NCI-H526 treated with DMSO at 0.1 percent for 48 hours (cell line): ENCODE measurements around the gene PCGF5.
"Not testable (repeated sequence)": the region's sequence is repeated elsewhere in the genome, so short reads cannot be mapped to it uniquely, and the experiment has no call there.

Experiments
- DNase-seq: peaks from one replicate; lab custom pipeline; 2025; lab: John Stamatoyannopoulos, UW

Gene PCGF5

DNA sequence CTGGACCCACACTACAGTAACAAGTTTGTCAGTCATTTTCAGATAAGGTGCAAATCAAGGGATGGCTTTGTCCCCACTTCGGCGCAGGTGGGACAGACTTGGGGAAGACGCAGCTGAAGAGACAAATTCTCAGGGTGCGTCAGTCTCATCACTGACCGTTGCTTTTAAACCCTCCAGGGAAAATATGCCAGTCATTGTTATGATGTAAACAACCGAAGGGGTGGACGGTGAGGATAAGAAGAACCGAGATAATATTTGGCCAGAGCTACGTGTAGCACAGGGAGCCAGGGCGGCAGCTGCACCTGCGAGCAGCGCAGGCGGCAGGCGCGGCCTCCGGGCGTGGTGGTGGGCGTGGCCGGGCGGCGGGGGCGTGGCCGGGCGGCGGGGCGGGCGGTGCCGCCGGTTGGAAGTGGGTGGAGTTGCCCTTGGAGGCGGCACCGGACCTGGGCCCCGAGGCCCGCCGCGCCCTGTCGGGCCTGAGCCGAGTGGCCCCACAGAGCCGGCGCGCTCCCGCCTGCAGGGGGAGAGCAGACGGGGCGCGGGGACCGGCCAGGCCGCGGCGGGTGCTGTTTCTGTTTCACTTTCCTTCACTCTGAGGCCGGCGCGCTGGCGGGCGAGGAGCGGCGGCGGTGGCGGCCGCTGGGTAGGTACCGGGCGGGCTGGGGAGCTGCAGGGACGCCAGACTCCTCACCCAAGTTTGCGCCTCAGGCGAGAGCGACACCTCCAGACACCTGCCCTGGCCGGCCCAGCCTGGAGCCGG lies at the start of gene PCGF5:
Gene PCGF5 (plus strand): TSS at position 470 of the 760 bp plus-strand sequence. CDS start 2,209 bp downstream, outside the sequence.
- DNase-seq, result peak; percentile 45

DNA sequence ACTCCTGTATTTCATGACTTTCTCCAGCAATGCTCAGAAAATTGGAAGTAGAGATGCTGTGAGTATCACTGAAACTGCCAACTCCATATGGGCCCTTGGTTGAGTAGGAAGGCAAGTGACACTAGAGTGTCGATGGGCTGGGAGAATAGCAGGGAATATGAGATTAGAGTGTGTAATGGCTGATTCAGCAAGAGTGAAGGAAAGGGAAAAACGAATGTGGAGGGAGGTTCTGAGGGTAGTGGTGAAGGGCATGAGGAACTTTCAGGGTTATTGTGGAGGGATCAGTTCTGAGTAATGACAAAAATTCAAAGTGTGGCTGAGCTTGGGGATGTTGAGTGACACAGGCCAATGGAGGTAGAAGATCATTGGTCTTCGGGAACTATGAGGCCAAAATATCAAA lies 49.0 kb upstream of the PCGF5 start:
- no peak for DNase-seq

DNA sequence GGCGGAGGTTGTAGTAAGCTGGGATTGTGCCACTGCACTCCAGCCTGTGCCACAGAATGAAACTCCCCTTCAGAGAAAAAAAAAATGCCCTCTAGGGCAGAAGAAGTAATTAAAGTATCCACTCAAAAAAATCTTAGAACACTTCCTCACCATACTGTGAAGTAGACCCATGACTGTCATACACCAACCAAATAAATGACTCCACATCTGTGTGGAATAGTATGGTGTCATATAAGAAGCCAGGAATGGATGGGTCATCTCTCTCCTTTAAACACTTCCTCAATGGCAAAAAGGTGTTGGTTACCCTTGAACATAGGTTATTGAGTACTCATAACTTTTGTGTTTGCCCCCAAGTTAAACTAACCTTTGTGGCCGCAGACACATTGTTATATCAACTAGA lies 48.1 kb upstream of the PCGF5 start:
- DNase-seq, result no peak

DNA sequence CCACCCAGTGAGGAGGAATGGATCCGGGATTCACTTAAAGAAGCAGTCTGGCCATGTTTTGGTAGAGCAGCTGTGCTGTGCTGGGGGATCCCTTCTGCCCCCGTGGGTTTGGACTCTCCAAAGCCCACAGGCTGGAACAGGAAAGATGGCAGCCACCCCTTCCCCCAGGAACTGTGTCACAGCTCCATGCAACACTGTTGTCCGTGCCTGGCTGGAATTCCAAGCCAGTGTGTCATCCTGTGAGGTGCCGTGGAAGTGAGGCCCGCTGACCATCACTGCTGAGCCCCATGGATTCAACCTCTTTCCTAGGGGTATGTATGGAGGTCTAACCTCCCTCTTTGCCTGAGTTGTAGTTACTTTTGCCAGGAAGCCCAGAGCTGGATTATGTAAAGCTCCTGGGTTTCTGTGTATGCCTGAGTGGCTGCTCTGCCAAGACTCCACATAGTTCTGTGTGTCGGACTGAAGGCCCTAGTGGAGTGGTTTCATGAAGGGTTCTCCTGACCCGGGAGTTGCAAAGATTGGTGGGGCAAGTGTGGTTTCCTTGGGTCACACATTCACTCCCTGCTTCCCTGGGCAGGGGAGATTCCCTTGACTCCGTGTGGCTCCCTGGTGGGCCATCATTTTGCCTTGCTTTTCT lies 35.1 kb upstream of the PCGF5 start:
- no peak for DNase-seq

DNA sequence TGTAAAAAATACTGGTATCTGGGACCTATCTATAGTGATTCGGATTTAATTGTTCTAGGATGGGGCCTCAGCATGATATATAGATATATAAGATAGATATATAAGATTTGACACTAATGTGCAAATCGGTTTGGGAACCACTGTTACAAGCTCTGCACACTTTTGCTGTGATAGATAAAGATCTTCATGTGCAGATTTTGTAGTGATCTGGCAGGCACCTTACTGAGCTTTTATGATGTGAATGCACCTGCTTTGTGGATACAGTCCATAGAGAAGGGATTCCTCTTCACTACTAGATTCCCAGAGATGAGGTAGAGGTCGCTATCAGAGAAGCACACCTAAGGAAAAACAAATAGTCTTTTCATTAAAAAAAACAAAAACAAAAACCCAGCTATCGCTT lies 33.3 kb upstream of the PCGF5 start:
- no peak for DNase-seq

DNA sequence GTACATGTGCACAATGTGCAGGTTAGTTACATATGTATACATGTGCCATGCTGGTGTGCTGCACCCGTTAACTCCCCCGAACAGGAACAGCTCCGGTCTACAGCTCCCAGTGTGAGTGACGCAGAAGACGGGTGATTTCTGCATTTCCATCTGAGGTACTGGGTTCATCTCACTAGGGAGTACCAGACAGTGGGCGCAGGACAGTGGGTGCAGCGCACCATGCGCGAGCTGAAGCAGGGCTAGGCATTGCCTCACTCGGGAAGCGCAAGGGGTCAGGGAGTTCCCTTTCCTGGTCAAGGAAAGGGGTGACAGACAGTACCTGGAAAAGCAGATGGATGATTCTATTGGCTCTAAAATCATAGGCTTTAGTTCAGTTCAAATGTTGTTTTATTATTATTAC lies 32.5 kb upstream of the PCGF5 start:
- not testable (repeated sequence) for DNase-seq

DNA sequence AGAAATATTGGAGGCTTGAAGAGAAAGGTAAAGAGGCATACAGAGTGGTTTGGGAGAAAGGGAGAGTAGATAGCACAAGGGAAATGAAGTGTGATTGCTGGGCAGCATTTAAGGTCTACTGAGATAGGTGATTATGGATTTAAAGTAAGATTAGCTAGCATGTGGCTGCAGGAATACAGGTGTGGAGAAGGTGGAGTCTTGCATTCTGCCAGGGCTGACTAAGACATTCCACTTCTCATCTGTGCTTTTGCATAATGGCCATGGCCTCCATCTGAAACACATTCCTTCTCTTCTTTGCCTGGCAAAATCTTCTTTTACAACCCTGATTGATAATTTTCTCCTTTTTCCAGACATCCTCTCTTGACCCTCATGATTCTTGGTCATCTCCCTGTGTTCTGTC lies 31.6 kb upstream of the PCGF5 start:
- no peak for DNase-seq

DNA sequence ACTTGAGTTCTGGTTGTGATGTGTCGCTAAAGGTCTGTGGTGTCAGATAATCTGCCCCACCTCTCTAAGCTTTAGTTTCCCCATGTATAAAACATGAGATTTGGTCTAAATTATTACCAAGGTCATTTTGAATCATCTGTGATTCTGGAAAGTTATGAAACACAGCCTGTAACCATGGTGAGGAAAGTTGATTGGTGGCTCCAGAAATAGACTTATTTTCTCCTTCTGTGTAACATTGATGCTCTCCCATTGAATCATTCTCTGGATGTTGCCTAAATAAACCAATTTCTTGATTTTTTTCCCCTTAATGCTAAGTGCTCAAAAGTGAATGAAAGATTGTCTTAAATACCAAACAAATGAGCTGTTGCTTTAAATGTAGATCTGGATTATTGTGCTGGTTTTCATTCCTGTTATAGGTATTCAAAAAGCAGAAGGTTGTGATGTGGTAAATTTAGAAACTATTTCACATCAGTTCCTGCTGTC lies 30.0 kb upstream of the PCGF5 start:
- no peak for DNase-seq

DNA sequence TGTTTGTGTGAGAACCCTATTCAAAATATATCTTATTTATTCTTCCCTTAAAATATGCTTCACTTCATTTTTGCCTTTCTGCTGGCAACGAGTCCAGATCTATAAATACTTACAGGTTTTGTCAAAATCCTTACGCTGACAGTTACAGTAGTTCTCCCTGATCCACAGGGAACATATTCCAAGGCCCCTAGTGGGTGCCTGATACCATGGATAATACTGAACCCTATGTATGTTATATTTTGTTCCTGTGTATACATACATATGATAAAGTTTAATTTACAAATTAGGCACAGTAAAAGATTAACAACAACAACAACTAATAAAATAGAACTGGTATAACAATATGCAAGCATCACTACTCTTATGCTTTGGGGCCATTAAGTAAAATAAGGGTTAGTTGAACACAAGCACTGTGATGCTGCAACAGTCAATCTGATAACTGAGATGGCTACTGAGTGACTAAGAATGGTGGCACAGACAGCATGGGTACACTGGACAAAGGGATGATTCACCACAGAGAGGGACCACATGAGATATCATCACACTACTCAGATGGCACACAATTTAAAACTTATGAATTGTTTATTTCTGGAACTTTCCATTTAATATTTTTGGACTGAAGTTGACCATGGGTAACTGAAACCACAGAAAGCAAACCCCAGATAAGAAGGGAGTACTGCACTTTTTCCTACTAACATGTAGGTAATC lies 29.4 kb upstream of the PCGF5 start:
- DNase-seq, result no peak

DNA sequence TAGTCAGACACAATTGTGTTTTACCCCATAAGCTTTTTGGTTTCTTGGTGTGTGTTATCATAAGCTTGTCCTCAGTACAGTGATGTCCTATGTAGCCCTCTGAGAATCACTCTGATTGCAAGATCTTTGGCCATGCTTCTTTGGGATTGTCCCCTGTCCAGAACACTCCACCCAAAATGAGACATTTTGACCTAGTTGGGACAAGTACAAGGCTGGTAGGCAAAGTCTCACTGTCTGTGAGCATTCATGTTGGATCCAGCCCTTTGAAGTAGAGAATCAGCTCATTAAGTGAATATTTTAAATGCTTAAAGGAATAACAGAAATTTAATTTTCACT lies 28.9 kb upstream of the PCGF5 start:
- DNase-seq, result no peak

DNA sequence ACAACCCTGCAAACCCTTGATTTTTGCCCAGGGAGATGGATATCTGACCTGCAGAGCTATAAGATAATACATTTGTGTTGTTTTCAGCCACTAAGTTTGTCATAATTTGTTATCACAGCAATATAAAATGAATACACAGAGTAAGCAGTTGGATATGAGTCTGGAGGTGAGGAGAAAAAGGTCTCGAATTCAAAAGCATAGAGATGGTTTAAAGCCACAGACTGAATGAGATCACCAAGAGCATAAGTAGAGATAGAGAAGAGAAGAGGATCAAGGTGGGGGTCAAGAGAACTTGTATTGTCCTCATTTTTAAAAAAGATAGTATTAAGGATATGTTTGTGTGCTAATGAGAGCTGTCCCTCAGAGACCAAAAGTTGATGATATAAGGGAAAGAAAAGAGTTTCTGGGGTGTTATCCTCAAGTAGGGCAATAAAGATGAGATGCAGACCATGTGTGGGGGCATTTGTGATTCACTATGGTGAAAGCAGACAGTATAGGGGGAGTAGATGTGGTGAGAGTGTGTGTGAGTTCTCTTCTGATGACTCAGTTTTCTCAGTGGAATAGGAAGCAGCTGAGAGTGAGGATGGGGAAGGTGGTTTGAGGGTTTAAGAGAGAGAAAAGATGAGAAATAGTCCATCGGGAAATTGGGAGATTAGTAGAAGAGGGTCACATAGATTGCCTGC lies 25.8 kb upstream of the PCGF5 start:
- no peak for DNase-seq

DNA sequence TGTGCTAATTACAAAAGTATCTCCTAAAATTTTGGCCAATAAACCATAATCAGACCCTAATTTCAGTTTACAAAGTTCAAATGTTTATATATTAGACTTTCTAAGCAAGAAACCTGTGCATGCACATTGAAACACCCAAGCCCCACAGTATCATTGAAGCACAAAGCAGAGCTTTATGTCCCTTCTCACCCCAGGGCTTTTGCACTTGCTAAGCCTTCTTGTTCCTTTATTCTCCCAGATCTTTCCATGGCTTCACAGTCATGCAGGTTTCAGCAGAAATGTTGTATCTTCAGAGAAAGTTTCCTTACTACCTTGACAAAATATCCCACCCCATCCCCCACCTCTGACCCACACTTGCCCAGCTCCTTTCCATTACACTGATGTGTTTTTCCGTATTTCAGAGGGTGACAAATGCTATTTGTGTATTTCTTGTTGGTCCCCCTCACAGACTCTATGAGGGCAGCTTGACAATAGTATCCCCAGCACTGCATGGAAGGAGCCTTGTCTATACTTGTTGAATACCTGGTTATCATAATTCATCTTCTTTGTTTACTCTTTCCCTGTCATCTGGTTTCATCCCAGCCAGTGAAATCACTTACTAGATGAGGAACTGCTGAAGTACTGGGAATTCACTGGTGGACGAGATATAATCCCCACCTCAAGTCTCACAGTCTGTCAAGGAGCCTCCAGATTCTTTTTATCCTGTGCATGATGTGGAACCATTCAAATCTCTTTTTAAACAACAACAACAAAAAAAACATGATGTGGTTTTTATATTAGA lies 24.0 kb upstream of the PCGF5 start:
- no peak for DNase-seq

DNA sequence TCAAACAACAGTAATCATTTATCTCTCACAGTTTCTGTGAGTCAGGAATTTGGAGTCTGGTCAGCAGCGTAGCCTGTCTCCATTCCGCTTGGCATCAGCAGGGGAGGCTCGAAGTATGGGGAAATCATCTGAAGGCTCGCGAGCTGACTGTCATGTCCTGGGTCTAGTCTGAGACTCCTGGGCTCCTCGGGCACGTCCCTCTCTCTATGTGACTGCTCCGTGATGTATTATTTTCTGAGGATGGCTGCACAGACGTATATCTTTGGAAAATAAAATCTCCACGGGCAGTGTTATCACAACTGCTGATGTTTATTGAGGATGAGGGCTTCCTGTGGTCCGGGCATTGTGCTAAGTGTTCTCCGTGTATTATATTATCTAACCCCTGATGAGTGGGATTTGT lies 23.3 kb upstream of the PCGF5 start:
- no peak for DNase-seq

DNA sequence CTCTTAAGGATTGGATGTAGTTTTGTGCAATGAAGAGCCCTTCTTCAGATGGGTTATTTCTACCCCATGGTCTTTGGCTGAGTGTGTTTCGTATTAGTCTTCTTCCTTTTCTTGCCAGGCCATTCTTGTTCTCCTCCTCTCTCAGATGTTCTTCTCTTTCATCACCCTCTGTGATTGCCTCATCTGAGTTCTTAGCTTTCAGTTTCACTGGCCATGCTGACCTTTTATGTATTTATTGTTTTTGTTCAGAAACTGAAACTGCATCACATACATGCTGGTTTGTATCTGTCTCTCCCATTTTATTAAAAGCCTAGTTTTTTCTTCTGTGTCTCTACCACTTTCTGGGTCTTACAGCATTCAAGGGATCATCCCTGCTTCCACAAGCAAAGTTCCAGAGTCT lies 21.7 kb upstream of the PCGF5 start:
- no peak for DNase-seq

DNA sequence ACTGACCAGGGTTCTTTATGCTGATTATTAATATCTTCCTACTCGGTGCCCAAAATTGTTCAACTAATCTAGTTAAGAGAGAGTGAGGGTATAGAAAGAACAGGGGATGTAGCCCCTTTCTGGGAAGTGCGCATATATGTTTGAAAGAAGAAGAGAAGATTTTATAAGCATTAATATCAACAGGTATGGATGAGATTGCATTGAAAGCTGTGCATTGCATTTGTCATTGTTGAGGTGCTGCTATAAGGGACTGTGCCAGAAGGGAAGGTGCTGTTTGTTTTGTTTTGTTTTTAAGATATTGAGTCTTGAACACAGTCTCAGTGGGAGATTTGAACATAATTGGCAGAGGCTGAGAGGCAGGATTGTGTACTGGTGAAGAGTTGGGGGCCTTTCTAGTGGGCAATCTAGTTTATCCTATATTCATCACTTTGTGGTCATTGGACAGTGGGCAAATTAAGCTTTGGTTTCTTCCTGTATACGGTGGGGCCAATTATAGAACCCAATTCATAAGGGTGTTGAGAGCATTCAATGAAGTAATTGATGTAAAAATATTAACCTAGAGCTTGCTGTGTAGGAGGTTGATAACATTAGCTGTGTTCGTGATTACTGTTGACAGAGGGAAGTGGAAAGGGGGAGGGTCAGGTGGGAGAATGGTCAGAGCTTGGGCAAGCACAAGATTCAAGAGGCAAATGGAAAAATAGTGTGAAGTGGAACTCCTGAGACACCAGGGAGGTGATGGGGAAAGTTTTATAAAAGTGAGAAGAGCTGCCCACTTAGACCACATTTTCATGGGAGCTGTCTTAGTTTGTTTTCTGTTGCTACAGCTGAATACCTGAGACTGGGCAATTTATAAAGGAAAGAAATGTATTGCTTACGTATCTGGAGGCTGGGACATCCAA lies 19.9 kb upstream of the PCGF5 start:
- DNase-seq, result no peak

DNA sequence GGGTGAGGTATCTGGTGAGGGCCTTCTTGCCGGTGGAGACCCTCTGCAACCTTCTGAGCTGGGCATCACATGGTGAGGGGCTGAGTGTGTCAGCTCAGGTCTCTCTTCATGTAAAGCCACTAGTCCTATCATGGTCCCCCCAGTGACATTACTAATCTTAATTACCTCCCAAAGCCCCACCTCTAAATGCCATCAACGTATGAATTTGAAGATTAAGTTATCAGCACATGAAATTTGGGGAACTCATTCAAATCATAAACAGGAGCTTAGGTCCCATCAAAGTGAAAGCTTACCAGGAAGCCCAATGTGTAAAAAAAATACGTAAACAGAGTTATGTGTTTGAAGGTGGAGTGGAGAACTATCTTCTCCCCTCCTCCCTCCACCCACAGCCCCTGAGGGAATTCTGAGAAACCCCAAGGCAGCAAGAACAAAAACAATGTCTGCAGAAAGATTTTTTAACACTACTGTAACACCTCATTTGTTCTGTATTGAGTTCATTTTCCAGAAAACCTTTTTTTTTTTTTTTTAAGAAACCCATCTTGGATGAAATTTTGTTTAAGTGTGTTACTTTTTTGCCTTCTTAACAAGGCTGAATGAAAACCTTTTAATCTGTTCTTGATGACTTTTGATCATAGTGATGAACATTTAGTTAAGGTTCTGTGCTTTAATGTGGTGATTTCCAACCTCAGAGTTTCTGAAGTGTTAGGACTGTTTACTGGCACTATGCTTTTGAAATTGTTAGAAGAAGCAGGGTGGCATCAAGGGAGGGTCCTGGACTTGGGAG lies 19.1 kb upstream of the PCGF5 start:
- no peak for DNase-seq

DNA sequence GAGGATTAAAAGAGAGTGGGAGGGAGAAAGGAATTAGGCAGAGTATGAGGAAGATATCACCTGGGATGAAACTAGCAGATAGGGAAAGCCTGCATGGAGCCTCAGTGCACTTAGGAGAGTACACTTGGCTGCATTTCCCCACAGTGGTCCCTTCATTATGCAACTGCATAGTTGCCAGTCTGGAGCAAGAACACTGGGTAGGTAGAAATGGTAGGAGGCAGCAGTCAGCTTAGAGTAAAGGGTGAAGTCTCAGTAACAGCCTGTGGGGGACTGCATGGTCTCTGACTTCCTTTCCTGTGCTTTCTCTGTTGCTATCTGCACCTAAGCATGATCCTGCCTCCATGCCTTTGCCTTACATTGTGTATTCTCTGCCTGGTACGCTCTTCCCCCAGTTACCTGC lies 14.0 kb upstream of the PCGF5 start:
- DNase-seq, result no peak

DNA sequence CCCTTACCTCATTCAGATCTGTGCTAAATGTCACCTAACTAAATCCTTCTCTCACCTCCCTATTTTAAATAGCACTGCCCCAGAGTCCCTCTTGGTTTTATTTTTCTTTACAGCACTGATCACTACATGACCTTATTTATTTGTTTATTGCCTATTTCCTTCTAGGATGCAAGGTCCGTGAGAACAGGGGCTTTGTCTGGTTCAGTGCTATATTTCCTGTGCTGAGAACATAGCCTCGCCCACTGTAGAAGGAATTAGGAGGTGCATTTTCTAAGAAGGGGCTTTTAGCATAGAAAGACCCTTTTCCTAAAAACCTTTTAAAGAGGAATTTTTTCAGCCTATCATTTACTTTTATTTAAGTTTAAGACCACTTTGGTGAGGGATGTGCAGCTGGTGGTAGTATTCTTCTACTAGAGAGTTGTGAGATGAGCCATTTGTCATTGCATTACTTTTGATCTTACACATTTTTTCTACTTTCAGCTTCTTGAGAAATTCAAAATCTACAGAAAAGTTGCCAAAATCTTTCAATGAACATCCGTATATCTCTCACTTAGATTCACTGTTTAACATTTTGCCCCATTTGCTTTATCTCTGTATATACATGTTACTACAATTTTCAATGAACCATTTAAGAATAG lies 13.5 kb upstream of the PCGF5 start:
- DNase-seq, result no peak

DNA sequence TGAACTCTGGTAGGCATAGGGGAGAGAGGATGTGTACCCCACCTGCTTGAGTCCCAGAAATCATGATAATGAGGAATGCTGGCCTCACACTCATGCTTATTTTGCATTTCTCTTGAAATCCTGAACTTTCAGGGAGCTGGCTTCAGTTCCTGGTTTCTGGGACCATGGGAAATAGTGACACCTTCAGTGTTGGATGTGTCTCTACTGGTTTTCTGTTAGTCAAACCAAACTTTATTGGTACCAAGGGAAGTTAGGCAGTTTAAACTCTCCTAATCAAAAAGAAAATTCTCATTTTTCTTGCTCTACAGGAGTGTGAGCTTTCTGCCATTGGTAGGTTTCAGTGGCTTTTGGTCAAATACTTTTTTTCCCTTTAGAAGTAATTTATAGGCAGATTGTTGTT lies 11.8 kb upstream of the PCGF5 start:
- no peak for DNase-seq
